Measurements from ENCODE around the gene ZNF687.
A peak's percentile ranks its signal among the peaks of the same experiment; 100 is the strongest.
"Not testable (repeated sequence)": the region's sequence is repeated elsewhere in the genome, so short reads cannot be mapped to it uniquely, and the experiment has no call there.

ZNF687 gene, protein sequence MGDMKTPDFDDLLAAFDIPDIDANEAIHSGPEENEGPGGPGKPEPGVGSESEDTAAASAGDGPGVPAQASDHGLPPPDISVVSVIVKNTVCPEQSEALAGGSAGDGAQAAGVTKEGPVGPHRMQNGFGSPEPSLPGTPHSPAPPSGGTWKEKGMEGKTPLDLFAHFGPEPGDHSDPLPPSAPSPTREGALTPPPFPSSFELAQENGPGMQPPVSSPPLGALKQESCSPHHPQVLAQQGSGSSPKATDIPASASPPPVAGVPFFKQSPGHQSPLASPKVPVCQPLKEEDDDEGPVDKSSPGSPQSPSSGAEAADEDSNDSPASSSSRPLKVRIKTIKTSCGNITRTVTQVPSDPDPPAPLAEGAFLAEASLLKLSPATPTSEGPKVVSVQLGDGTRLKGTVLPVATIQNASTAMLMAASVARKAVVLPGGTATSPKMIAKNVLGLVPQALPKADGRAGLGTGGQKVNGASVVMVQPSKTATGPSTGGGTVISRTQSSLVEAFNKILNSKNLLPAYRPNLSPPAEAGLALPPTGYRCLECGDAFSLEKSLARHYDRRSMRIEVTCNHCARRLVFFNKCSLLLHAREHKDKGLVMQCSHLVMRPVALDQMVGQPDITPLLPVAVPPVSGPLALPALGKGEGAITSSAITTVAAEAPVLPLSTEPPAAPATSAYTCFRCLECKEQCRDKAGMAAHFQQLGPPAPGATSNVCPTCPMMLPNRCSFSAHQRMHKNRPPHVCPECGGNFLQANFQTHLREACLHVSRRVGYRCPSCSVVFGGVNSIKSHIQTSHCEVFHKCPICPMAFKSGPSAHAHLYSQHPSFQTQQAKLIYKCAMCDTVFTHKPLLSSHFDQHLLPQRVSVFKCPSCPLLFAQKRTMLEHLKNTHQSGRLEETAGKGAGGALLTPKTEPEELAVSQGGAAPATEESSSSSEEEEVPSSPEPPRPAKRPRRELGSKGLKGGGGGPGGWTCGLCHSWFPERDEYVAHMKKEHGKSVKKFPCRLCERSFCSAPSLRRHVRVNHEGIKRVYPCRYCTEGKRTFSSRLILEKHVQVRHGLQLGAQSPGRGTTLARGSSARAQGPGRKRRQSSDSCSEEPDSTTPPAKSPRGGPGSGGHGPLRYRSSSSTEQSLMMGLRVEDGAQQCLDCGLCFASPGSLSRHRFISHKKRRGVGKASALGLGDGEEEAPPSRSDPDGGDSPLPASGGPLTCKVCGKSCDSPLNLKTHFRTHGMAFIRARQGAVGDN

DNA sequence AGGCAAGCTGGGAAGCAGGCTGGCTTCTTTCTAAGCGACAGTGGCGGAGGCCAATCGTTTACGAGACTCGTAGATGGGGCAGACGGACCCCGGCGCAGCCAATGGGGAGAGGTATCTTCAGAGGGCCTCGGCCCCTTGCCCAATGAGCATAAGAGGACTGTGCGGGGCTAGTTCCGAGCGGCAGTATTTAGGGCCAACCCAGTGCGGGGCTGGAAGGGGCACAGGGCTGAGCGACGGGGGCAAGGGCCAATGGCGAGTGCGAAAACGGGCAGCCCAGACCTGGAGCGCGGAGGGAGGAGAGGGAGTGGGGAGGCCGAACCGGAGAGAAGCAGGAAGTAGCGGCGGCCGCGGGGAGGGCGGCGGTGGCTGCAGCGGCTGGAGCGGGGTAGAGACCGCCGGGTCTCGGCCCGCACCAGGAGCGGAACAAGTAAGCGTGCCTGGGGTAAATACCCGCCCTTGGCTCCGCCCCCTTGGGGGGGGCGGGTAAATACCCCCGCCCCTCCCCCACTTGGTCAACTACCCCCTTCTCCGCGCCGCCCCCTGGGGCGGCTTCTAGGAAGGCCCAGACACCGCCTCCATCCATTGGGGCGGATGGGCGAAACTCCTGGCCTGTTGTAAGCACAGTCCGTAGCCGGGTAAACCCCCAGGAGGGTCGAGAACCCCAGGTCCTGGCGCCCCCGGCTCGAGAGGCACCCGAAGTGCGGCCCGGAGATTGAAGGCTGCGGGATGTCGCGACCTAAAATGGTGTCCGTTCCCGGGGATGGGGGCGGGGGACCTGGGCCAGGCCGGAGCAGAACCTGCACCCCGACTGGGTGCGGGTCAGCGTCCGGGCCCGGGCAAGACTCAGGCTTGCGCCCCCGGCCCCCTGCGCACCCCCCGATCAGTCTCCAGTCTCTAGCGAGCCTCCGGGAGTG lies at the start of gene ZNF687:
Gene ZNF687, plus strand, starts transcription at position 331 of the 914 bp plus-strand sequence. CDS start 3,993 bp downstream, outside the sequence.
- peak; percentile 100 for DNase-seq

DNA sequence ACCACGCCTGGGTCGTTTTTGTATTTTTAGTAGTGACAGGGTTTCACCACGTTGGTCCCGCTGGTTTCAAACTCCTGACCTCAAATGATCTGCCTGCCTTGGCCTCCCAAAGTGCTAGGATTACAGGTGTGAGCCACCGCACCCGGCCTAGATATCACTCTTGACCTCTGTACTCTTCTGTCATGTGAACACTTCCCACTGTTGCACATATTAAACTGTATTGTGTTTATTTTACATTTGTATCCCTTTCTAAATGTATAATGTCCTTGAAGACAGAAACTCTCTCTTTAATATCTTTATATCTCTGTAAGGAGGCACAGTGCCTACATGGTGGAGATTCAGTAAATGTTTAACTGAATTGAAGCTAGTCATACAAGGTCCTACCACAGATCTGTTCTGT lies 46.9 kb upstream of the ZNF687 start:
- DNase-seq: no peak

DNA sequence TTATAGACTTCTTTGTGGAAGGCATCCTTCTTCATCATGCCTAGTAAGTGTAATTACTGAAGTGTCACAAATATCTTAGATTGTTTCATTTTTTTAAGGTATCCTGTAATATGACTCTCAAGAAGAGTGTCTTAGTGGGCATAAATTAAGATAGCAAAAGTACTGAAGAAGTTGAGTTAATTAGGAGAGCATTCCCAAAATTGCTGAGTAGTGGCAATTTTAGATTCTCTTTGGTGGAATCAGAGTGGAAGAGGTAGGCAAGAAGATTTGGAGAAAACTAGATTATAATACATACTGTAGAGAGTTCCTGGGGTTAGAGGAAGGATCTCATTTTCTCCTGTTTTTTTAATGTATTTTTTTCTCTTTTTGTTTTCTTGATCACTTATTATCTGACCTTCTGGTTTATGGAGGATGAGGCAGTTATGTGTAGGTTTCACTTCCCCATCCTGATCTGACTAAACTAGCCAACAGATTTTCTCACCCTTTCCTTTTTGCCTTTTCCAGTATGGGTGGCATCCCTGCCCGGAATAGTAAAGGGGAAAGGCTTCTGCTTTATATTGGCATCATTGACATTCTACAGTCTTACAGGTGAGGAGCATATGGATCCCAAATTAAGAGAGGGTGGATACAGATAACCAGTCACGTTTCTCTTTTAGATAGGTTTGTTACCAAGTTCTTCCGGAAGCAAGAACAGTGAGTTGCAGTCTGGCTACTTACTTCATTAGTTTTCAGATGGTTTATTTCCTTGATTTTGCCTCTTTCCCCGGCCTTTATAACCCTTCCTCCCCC lies 44.2 kb upstream of the ZNF687 start:
- DNase-seq: no peak

DNA sequence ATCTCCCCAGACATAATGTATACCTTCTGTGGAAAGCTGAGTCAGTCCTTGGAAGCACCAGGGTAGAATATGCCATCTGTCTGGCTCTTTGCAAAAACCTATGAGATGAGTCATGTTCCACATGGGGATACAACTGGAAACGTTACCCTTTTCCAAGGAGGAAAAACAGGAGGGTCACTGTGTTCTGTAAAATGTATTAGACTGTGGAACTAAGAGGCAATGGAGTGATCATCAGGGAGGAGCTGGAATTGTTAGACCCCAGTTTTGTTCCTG lies 43.7 kb upstream of the ZNF687 start:
- no peak for DNase-seq

DNA sequence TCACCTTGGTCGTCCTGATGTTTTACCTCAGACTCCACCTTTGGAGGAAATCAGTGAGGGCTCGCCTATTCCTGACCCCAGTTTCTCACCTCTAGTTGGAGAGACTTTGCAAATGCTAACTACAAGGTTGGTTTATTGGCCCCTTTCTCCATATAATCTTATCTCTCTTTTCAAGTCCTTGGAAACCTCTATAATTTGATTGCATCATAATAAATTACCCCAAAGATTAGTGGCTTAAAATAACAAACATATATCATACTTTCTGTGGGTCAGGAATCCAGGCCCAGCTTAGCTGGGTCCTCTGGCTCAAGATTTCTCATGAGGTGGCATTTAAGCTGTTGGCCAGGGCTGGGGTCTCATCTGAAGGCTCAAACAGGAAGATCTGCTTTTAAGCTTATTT lies 39.7 kb upstream of the ZNF687 start:
- DNase-seq: no peak

DNA sequence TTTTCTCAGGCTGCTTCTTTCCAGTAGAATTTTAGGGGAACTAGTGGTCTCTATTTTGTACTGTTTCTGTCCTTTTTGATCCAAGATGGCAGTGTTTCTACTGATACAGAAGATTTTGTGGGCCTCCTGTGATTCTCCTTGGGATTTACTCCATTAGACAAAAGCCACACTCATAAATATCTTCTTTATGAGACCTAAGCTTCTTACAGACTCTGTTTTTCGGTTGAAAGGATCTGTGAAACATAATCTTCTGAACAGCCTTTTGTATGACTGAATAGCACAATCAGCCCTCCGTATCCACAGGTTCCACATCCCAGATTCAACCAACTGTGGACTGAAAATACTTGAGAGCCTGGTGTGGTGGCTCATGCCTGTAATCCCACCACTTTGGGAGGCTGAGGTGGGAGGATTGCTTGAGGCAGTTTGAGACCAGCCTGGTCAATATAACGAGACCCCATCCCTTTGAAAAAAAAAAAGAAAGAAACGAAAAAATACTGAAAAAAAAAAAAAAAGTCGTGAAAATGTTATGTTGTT lies 38.3 kb upstream of the ZNF687 start:
- DNase-seq: no peak

DNA sequence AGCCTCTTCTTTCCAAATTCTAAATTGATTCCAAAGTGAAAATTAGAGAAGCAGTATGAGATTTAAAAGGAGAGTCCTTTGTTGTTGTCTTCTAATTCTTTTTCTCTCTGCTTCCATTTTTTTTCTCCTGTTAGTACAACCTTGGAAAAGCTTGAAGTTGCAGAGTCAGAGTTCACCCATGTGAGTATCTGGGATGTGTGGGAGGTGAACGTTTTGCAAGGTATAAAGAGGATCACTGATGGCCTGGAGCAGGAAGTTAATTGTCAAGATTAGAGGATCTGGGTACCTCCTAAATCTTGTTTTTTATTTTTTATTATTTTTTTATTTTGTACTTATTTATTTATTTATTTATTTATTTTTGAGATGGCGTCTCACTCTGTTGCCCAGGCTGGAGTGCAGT lies 35.3 kb upstream of the ZNF687 start:
- no peak for DNase-seq

DNA sequence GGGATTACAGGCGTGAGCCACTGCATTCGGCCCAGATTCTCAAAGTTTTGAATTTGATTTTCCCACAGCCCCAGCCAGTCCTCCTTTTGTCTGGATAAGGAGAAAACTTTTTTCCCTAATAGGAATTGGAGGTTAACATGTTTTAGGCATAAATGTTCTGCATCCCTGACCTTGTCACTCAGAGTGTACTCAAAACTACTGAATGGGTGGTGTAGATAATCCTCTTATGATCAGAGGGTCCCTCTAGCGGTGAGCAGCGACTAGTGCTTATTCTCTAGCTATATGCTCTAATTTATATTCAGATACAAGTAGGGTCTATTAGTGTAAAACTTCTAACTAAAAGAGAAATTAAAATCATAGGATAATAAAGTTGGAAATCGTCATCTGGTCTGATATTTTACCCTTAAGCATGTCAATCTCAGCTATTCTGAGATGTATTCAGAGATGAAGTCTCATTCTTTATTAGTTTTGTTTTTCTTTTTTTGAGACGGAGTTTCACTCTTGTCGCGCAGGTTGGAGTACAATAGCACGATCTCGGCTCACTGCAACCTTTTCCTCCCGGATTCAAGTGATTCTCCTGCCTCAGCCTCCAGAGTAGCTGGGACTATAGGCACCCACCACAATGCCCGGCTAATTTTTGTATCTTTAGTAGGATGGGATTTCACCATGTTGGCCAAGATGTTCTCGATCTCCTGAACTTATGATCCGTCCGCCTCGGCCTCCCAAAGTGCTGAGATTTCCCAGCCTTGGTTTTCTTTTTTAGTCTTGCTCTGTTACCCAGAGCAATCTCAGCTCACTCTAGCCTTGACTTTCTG lies 30.2 kb upstream of the ZNF687 start:
- peak; percentile 41 for DNase-seq

DNA sequence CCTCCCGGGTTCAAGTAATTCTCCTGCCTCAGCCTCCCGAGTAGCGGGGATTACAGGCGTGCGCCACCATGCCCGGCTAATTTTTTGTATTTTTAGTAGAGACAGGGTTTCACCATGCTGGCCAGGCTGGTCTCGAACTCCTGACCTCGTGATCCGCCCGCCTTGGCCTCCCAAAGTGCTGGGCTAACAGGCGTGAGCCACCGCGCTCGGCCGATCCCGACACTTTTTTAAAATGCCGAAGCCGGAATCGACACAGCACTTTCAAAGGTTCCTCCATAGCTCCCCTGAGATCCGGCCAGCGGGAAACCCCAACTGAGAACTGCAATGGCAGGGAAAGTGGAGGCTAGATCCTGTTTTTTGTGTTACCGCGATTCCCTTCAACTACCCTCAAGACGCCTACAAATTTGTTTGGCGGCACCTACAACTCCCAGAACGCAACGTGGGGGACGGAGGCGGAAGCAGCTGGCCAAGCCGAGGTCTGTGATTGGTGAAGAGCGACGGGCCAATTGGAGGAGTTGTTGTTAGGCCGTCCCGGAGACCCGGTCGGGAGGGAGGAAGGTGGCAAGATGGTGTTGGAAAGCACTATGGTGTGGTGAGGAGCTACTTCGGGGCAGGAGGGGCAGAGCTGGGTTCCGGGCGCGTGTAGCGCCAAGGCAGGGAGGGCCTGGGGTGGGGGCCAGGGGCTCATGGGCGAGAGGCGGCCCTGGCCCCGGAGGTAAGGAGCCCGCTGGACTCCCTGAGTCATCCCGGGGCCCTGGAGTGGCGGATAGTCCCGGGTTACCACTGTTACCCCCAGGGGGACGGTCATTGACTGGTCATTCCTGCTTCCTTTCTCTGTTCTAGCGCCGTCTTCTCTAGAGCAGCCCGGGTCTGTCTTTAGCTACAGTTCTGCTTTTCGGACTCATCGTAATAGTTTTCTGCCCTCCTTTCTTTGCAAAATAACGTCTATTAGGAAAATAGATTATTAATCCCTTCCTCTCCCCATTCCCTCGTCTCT lies 27.6 kb upstream of the ZNF687 start, which contains the start of gene PSMD4:
Gene PSMD4, plus strand, starts transcription at position 518 of the 997 bp plus-strand sequence. Its CDS starts 49 bp downstream, at position 567.
- DNase-seq: peak; percentile 95

DNA sequence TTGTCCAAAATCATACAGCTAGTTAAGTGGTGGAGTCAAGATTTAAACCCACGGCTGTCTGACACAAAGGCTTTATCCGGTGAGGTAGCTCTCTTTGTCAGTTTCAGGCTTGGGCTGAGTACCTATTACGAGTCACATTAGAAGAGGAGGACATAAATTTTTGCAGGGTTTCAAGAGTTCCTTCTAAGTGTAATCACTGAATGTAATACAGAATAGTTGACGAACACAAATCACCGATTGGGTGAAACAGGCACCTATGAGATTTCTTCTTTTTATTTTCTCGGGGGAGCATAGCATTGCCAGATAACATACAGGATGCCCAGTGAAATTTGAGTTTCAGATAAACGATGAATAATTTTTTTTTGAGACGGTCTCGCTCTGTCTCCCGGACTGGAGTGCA lies 26.7 kb upstream of the ZNF687 start:
- peak; percentile 8 for DNase-seq

DNA sequence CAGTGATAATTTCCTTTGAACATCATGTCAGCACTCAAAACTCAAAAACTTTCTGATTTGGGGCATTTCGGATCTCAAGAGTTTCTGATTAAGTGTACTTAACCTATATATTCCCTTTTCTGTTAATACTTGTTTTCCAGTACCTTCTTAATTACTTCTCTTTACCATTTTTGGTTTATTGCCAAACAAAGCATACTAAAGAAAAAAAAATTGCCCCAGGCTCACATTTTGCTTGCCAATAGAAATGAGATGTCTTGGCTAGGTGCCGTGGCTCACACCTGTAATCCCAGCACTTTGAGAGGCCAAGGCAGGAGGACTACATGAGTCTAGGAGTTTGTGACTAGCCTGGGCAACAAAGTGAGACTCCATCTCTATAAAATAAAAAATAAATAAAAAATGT lies 22.7 kb upstream of the ZNF687 start:
- DNase-seq: no peak

DNA sequence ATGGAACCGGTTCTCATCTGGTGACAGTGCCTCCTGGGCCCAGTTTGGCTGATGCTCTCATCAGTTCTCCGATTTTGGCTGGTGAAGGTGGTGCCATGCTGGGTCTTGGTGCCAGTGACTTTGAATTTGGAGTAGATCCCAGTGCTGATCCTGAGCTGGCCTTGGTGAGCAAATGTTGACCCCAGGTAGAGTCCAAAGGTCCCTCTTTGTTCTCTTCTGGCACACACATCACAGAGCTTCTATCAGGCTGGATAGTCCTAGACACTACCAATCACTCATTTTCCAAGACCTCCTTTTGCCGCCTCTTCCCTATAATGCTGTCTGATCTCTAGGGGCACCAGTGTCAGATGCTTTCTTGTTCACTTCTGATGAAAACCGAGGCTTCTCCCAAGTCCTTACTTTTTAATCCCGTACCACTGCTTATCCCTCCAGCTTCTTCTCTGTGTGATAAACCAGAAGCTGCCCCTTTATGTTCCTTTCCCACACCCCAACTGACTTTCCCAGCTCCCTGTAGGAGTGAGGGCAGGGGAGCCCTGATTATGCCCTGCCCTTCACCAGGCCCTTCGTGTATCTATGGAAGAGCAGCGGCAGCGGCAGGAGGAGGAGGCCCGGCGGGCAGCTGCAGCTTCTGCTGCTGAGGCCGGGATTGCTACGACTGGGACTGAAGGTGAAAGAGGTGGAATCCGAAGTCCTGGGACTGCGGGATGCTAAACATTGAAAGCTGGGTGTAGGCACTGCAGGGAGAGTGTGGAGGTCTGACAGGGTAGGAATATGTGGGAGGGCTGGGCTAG lies 16.5 kb upstream of the ZNF687 start:
- no peak for DNase-seq

DNA sequence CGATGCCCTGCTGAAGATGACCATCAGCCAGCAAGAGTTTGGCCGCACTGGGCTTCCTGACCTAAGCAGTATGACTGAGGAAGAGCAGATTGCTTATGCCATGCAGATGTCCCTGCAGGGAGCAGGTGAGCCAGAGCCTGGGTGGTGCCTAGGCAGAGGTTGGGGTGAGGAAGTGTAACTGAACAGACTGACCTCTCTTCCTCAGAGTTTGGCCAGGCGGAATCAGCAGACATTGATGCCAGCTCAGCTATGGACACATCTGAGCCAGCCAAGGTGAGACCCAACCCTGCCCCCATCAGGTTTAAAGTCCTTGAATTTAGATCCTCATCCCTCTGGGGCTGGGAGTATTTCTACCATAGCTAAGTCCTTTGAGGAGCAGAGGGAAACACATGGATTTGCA lies 15.8 kb upstream of the ZNF687 start:
- DNase-seq: no peak

DNA sequence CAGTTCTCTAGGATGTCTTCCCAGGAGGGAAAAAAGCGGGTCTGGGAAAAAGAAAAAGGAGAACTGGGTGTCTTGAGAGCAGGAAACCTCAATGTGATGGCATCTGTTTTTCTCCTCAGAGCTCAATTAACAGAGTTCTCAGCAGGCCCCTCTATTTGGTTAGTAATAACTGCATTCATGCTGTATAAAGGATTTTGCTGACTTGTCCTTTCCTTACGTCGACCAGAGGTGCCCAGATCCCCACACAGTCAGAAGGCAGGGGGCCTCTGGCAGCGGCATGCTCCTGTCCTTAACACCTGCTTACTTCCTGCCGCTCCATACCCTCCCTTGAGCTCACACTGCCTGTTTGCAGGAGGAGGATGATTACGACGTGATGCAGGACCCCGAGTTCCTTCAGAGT lies 15.3 kb upstream of the ZNF687 start:
- no peak for DNase-seq

DNA sequence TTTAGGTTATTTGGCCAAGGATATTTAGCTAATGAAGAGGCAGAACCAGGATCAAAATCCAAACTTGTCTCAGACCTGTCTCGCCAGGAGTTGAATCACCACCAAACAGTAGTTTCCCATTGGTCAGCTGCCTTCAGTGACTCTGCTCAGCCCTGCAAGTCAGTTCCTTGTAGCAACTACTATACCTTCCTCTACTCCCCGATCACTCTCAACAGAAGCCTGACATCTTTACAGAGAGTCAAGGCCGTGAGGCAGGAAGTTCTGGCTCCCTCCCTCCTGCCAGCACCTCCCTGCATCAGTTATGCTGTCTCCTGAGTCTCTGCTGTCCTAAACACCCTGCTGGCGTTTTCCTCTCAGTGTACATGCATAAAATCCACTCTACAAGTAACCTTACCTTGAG lies 14.3 kb upstream of the ZNF687 start:
- no peak for DNase-seq

DNA sequence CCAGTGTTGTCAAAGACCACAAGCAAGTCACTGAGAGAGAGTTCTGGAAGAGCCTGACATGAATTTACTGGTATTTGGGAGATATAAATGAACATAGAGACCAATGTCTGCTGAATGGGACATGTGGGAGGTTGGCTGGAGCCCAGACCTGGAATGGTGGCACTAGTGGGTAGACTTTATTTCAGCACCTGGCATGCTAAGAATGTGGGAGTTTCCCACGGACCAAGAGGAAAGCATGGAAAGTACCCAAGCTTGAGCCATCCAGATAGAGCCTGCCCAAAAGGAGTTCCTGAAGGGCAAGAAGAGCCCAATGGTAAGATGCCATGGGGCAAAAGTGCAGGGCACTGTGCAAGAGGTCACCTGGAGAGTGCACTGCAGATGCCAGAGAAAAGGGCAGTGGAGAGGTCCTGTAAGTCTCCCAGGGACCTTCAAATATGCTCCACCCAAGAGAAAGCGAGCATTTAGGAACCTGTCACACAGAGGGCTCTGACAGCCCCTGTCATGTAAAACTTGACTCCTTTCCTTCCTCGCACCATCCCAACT lies 8.1 kb upstream of the ZNF687 start:
- DNase-seq: no peak

DNA sequence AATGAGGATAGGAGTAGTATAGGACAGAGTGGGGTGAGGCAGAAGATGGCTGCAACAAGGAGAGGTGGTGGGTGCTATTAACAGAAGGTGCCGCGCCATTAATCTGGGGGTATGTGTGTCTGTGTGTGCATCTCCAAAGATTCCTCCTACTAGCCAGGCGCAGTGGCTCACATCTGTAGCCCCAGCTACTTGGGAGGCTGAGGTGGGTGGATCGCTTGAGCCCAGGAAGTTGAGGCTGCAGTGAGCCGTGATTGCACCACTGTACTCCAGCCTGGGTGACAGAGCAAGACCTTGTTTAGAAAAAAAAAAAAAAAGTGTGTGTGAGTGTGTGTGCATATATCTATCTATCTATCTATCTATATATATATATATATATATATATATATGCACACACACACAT lies 6.8 kb upstream of the ZNF687 start:
- not testable (repeated sequence) for DNase-seq

DNA sequence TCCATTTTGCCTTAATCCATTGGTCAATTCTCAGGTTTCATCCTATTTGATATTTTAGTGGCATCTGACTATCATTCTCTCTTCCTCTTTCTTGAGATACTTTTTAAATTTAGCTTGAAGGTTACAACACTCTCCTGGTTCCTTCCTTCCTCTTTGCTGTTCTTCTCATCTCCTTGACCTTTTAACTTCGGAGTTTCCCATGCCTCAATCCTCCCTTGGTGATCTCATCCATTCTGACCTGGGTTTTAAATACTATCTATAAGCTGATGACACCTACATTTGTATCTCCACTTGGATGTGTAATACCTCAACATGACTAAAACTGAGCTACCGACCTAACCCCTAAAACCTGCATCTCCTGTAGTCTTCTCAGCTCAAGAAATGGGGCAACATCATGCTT lies 4.8 kb upstream of the ZNF687 start:
- no peak for DNase-seq

All from DMS79 (cell line).